ENCODE data around the gene SELENOP.

Gene SELENOP

GRCh38 chr5:42806701-42807262, 4.9 kb downstream of the SELENOP start:
- no peak overlapping the region for H3K27ac ChIP-seq (ENCODE audit: low read depth, low read length)
- H3K9me3 ChIP-seq (ENCODE audit: control insufficient read depth, insufficient read depth, low read length): no peaks in the 10 kb centered on the region
- H3K36me3 ChIP-seq (ENCODE audit: control insufficient read depth, insufficient read depth, low read length): peaks cover 41% of the 10 kb centered on the region
- no peak overlapping the region for H3K4me3 ChIP-seq (ENCODE audit: low read depth, low read length)
- no peaks in the 10 kb centered on the region for H3K27me3 ChIP-seq (ENCODE audit: control insufficient read depth, insufficient read depth, low read length)
- H3K9ac ChIP-seq (ENCODE audit: low read depth, low read length): no peak overlapping the region
- H3K4me1 ChIP-seq (ENCODE audit: control insufficient read depth, insufficient read depth, low read length): peaks cover 13% of the 10 kb centered on the region

- H3K27me3 ChIP-seq (ENCODE audit: control insufficient read depth, insufficient read depth, low read length): no peaks in the 10 kb centered on the region
- H3K36me3 ChIP-seq (ENCODE audit: control insufficient read depth, insufficient read depth, low read length): peaks cover 47% of the 10 kb centered on the region
- H3K9ac ChIP-seq (ENCODE audit: low read depth, low read length): no peak overlapping the region
- H3K4me1 ChIP-seq (ENCODE audit: control insufficient read depth, insufficient read depth, low read length): peaks cover 7% of the 10 kb centered on the region
- no peak overlapping the region for H3K4me3 ChIP-seq (ENCODE audit: low read depth, low read length)
- no peaks in the 10 kb centered on the region for H3K9me3 ChIP-seq (ENCODE audit: control insufficient read depth, insufficient read depth, low read length)
- H3K27ac ChIP-seq (ENCODE audit: low read depth, low read length): no peak overlapping the region
Measured at GRCh38 chr5:42806004-42806700, 5.5 kb downstream of the SELENOP start.

- peaks cover 60% of the 10 kb centered on the region for H3K36me3 ChIP-seq (ENCODE audit: control insufficient read depth, insufficient read depth, low read length)
- no peak overlapping the region for H3K4me3 ChIP-seq (ENCODE audit: low read depth, low read length)
- H3K27me3 ChIP-seq (ENCODE audit: control insufficient read depth, insufficient read depth, low read length): no peaks in the 10 kb centered on the region
- H3K9ac ChIP-seq (ENCODE audit: low read depth, low read length): no peak overlapping the region
- no peaks in the 10 kb centered on the region for H3K4me1 ChIP-seq (ENCODE audit: control insufficient read depth, insufficient read depth, low read length)
- H3K27ac ChIP-seq (ENCODE audit: low read depth, low read length): no peak overlapping the region
- H3K9me3 ChIP-seq (ENCODE audit: control insufficient read depth, insufficient read depth, low read length): no peaks in the 10 kb centered on the region
Measured at GRCh38 chr5:42804717-42805339, 6.9 kb downstream of the SELENOP start.

- Histone ChIP-seq H3K4me1 (ENCODE audit: control insufficient read depth, insufficient read depth, low read length) (no peaks in the 10 kb centered on the region), H3K27me3 (ENCODE audit: control insufficient read depth, insufficient read depth, low read length) (no peaks in the 10 kb centered on the region), H3K9me3 (ENCODE audit: control insufficient read depth, insufficient read depth, low read length) (no peaks in the 10 kb centered on the region), H3K27ac (ENCODE audit: low read depth, low read length) (no peak overlapping the region), H3K4me3 (ENCODE audit: low read depth, low read length) (no peak overlapping the region), H3K36me3 (ENCODE audit: control insufficient read depth, insufficient read depth, low read length) (peaks cover 57% of the 10 kb centered on the region), H3K9ac (ENCODE audit: low read depth, low read length) (no peak overlapping the region)
Measured at GRCh38 chr5:42801516-42802166, 10.1 kb downstream of the SELENOP start.

- Histone ChIP-seq H3K9me3 (ENCODE audit: control insufficient read depth, insufficient read depth, low read length) (no peaks in the 10 kb centered on the region), H3K9ac (ENCODE audit: low read depth, low read length) (no peak overlapping the region), H3K27ac (ENCODE audit: low read depth, low read length) (no peak overlapping the region), H3K27me3 (ENCODE audit: control insufficient read depth, insufficient read depth, low read length) (no peaks in the 10 kb centered on the region), H3K4me1 (ENCODE audit: control insufficient read depth, insufficient read depth, low read length) (no peaks in the 10 kb centered on the region), H3K36me3 (ENCODE audit: control insufficient read depth, insufficient read depth, low read length) (peaks cover 49% of the 10 kb centered on the region), H3K4me3 (ENCODE audit: low read depth, low read length) (no peak overlapping the region)
Measured at GRCh38 chr5:42800748-42801330, 10.9 kb downstream of the SELENOP start.

GRCh38 chr5:42799668-42800114, 12.0 kb downstream of the SELENOP start:
- Histone ChIP-seq H3K4me3 (ENCODE audit: low read depth, low read length) (no peak overlapping the region), H3K27ac (ENCODE audit: low read depth, low read length) (no peak overlapping the region), H3K9me3 (ENCODE audit: control insufficient read depth, insufficient read depth, low read length) (no peaks in the 10 kb centered on the region)

GRCh38 chr5:42799241-42799608, 12.5 kb downstream of the SELENOP start:
- Histone ChIP-seq H3K9ac (ENCODE audit: low read depth, low read length) (no peak overlapping the region), H3K36me3 (ENCODE audit: control insufficient read depth, insufficient read depth, low read length) (peaks cover 36% of the 10 kb centered on the region), H3K4me1 (ENCODE audit: control insufficient read depth, insufficient read depth, low read length) (no peaks in the 10 kb centered on the region), H3K27ac (ENCODE audit: low read depth, low read length) (no peak overlapping the region), H3K27me3 (ENCODE audit: control insufficient read depth, insufficient read depth, low read length) (no peaks in the 10 kb centered on the region), H3K9me3 (ENCODE audit: control insufficient read depth, insufficient read depth, low read length) (no peaks in the 10 kb centered on the region), H3K4me3 (ENCODE audit: low read depth, low read length) (no peak overlapping the region)

More at GRCh38 chr5:42799668-42800114, 12.0 kb downstream of the SELENOP start:
- Histone ChIP-seq H3K36me3 (ENCODE audit: control insufficient read depth, insufficient read depth, low read length) (peaks cover 38% of the 10 kb centered on the region), H3K4me1 (ENCODE audit: control insufficient read depth, insufficient read depth, low read length) (no peaks in the 10 kb centered on the region), H3K9ac (ENCODE audit: low read depth, low read length) (no peak overlapping the region), H3K27me3 (ENCODE audit: control insufficient read depth, insufficient read depth, low read length) (no peaks in the 10 kb centered on the region)

GRCh38 chr5:42798284-42799240, 13.1 kb downstream of the SELENOP start:
- Histone ChIP-seq H3K9me3 (ENCODE audit: control insufficient read depth, insufficient read depth, low read length) (no peaks in the 10 kb centered on the region), H3K27me3 (ENCODE audit: control insufficient read depth, insufficient read depth, low read length) (no peaks in the 10 kb centered on the region), H3K9ac (ENCODE audit: low read depth, low read length) (no peak overlapping the region), H3K36me3 (ENCODE audit: control insufficient read depth, insufficient read depth, low read length) (peaks cover 32% of the 10 kb centered on the region), H3K27ac (ENCODE audit: low read depth, low read length) (no peak overlapping the region), H3K4me1 (ENCODE audit: control insufficient read depth, insufficient read depth, low read length) (no peaks in the 10 kb centered on the region), H3K4me3 (ENCODE audit: low read depth, low read length) (no peak overlapping the region)

GRCh38 chr5:42791151-42791550, 20.5 kb downstream of the SELENOP start:
- H3K36me3 ChIP-seq (ENCODE audit: control insufficient read depth, insufficient read depth, low read length): no peaks in the 10 kb centered on the region
- H3K9ac ChIP-seq (ENCODE audit: low read depth, low read length): no peak overlapping the region
- H3K4me1 ChIP-seq (ENCODE audit: control insufficient read depth, insufficient read depth, low read length): no peaks in the 10 kb centered on the region
- H3K4me3 ChIP-seq (ENCODE audit: low read depth, low read length): no peak overlapping the region
- no peaks in the 10 kb centered on the region for H3K9me3 ChIP-seq (ENCODE audit: control insufficient read depth, insufficient read depth, low read length)
- no peaks in the 10 kb centered on the region for H3K27me3 ChIP-seq (ENCODE audit: control insufficient read depth, insufficient read depth, low read length)
- no peak overlapping the region for H3K27ac ChIP-seq (ENCODE audit: low read depth, low read length)

GRCh38 chr5:42787845-42788244, 23.8 kb downstream of the SELENOP start:
- Histone ChIP-seq H3K4me1 (ENCODE audit: control insufficient read depth, insufficient read depth, low read length) (no peaks in the 10 kb centered on the region), H3K27me3 (ENCODE audit: control insufficient read depth, insufficient read depth, low read length) (no peaks in the 10 kb centered on the region), H3K36me3 (ENCODE audit: control insufficient read depth, insufficient read depth, low read length) (no peaks in the 10 kb centered on the region), H3K9me3 (ENCODE audit: control insufficient read depth, insufficient read depth, low read length) (no peaks in the 10 kb centered on the region), H3K9ac (ENCODE audit: low read depth, low read length) (no peak overlapping the region), H3K27ac (ENCODE audit: low read depth, low read length) (no peak overlapping the region), H3K4me3 (ENCODE audit: low read depth, low read length) (no peak overlapping the region)

All from HUES48 (cell line).